Panc1 (cell line): Measurements from ENCODE around the gene KRTAP19-8. TPM values are rescaled to one million over a fixed set of nuclear protein-coding genes. Genes with fewer than 3 reads are reported as not detected.

Source experiments
- ATAC-seq: fragments of 200-7000 bp; cut with Tn5 transposase; 2 replicates; pipeline ENCODE4 v1.9.1; 2020; ENCODE audit warnings: mild to moderate bottlenecking, moderate library complexity
- BruUV-seq: library from RNA; stranded (reverse); fragments of 400-500 nt; replicated peaks from 2 replicates; lab custom pipeline; 2021; lab: Mats Ljungman, UMichigan
- CTCF ChIA-PET: fragments of 300-600 bp; sonication (Branson Sonifier 250); formaldehyde crosslinking; loops from one replicate; lab custom pipeline; 2022; ENCODE audit warnings: antibody characterized with exemption; lab: Charles Lee
- POLR2A ChIA-PET: fragments of 300-600 bp; sonication (Branson Sonifier 250); formaldehyde crosslinking; loops from one replicate; lab custom pipeline; 2022; ENCODE audit warnings: antibody characterized with exemption; lab: Charles Lee
- DNase-seq: peaks from one replicate; pipeline ENCODE4 v3.0.0-alpha.2; 2010; ENCODE audit warnings: low read depth, low spot score
- H3K27ac ChIP-seq: 2 replicates; pipeline ENCODE4 v1.5.1; 2011; ENCODE audit warnings: mild to moderate bottlenecking, low read length, inconsistent platforms
- H3K27me3 ChIP-seq: fragments of 200-500 bp; sonication (Bioruptor generic); 2 replicates; pipeline ENCODE4 v1.6.0; 2014; ENCODE audit warnings: low read length, inconsistent platforms; ENCODE audit not compliant: control insufficient read depth, insufficient read depth
- H3K36me3 ChIP-seq: fragments of 200-500 bp; sonication (Bioruptor generic); 2 replicates; pipeline ENCODE4 v1.5.1; 2014; ENCODE audit warnings: inconsistent platforms, mild to moderate bottlenecking, low read length, moderate library complexity; ENCODE audit not compliant: control insufficient read depth, insufficient read depth
- H3K4me1 ChIP-seq: 2 replicates; pipeline ENCODE4 v1.5.1; 2011; ENCODE audit warnings: inconsistent platforms, mild to moderate bottlenecking, low read length, moderate library complexity; ENCODE audit not compliant: control insufficient read depth, insufficient read depth
- H3K4me3 ChIP-seq, 2 experiments: 2 replicates each; pipeline ENCODE4 v1.5.1; 2011 to 2012; ENCODE audit warnings: low read depth in 2 of 2, low read length in 2 of 2, mild to moderate bottlenecking in 2 of 2, inconsistent platforms in 1 of 2, moderate library complexity in 1 of 2
- H3K9me3 ChIP-seq: fragments of 200-500 bp; sonication (Bioruptor generic); 2 replicates; pipeline ENCODE4 v1.5.1; 2014; ENCODE audit warnings: low read depth, mild to moderate bottlenecking, inconsistent platforms, low read length, moderate library complexity; ENCODE audit not compliant: control insufficient read depth, insufficient read depth
- CTCF ChIP-seq: fragments of 450-650 bp; IDR thresholded peaks from 2 replicates; pipeline ENCODE4 v1.5.1; 2017; ENCODE audit warnings: mild to moderate bottlenecking
- POLR2AphosphoS5 ChIP-seq: IDR thresholded peaks from 2 replicates; pipeline ENCODE4 v1.6.1; 2012; ENCODE audit warnings: mild to moderate bottlenecking, low read depth, low read length, moderate library complexity
- REST ChIP-seq, 2 experiments: IDR thresholded peaks; 2 replicates each; pipeline ENCODE4 v1.6.1; 2011 to 2012; ENCODE audit warnings: low read depth in 2 of 2, control low read depth in 1 of 2, low read length in 1 of 2, mild to moderate bottlenecking in 1 of 2, moderate library complexity in 1 of 2; ENCODE audit not compliant: insufficient read depth in 1 of 2
- SIN3A ChIP-seq: IDR thresholded peaks from 2 replicates; pipeline ENCODE4 v1.6.1; 2012; ENCODE audit warnings: low read depth, mild to moderate bottlenecking, low read length, moderate library complexity, borderline replicate concordance; ENCODE audit not compliant: insufficient read depth
- TCF7L2 ChIP-seq: IDR thresholded peaks from 2 replicates; pipeline ENCODE4 v1.6.1; 2011; ENCODE audit warnings: mild to moderate bottlenecking, low read depth, low read length, inconsistent platforms
- in situ Hi-C: cut with HindIII; loops from 2 replicates; pipeline ENCODE4 v1.10.0; 2016; ENCODE audit warnings: low sequenced_read_pairs, low pct_unique_long_range_greater_than_20kb
- intact Hi-C: fragments of 100-400 bp; cut with micrococcal nuclease; formaldehyde crosslinking; loops from one replicate; pipeline ENCODE4 v1.10.0; 2022; ENCODE audit not compliant: unreplicated experiment
- total RNA-seq: library from RNA; stranded (reverse); gene quantifications from one replicate; pipeline ENCODE4 v1.2.1, GENCODE V29; 2021; ENCODE audit not compliant: unreplicated experiment

KRTAP19-8 gene
- total RNA-seq, 1 experiment from 2014 or later, result not detected

GRCh38 chr21:30997541-30997940 lies 40.7 kb downstream of the KRTAP19-8 start:
- Histone ChIP-seq H3K4me3 (no peak overlapping the region), H3K9me3 (no peaks in the 10 kb centered on the region), H3K36me3 (no peaks in the 10 kb centered on the region), H3K4me1 (no peaks in the 10 kb centered on the region), H3K27me3 (no peaks in the 10 kb centered on the region), H3K27ac (no peak overlapping the region)
- no peak for TF ChIP-seq TCF7L2
- no peak for TF ChIP-seq POLR2AphosphoS5
- TF ChIP-seq REST (IDR thresholded peaks at IDR 0.05; ENCODE audit: insufficient read depth in 1 of 2, low read depth in 2 of 2, low read length in 1 of 2), result no peak
- TF ChIP-seq CTCF, result no peak
- POLR2A ChIA-PET, result no interaction called here
- intact Hi-C loops, result no loop called here
- CTCF ChIA-PET, result no interaction called here
- in situ Hi-C loops, result no loop called here
- ATAC-seq (no peak), DNase-seq (no peak)
- BruUV-seq, result no TSS peak

GRCh38 chr21:30996728-30997127 lies 41.5 kb downstream of the KRTAP19-8 start:
- Histone ChIP-seq H3K27me3 (no peaks in the 10 kb centered on the region), H3K4me3 (no peak overlapping the region), H3K36me3 (no peaks in the 10 kb centered on the region), H3K4me1 (no peaks in the 10 kb centered on the region), H3K9me3 (no peaks in the 10 kb centered on the region), H3K27ac (no peak overlapping the region)
- ChIA-PET CTCF (no interaction called here), POLR2A (no interaction called here)
- TF ChIP-seq TCF7L2 (no peak), SIN3A (no peak), REST (IDR thresholded peaks at IDR 0.05; ENCODE audit: insufficient read depth in 1 of 2, low read depth in 2 of 2, low read length in 1 of 2) (no peak), CTCF (no peak), POLR2AphosphoS5 (no peak)
- no peak for ATAC-seq
- DNase-seq, result no peak
- intact Hi-C loops, result no loop called here
- no TSS peak for BruUV-seq
- in situ Hi-C loops, result no loop called here
